HG03571 (cell line): ENCODE measurements around the gene IQCK.

Experiments
- ATAC-seq: cut with Tn5 transposase; IDR thresholded peaks from one replicate; pipeline ENCODE4 v1.9.1; 2021; ENCODE audit not compliant: unreplicated experiment

IQCK gene

DNA sequence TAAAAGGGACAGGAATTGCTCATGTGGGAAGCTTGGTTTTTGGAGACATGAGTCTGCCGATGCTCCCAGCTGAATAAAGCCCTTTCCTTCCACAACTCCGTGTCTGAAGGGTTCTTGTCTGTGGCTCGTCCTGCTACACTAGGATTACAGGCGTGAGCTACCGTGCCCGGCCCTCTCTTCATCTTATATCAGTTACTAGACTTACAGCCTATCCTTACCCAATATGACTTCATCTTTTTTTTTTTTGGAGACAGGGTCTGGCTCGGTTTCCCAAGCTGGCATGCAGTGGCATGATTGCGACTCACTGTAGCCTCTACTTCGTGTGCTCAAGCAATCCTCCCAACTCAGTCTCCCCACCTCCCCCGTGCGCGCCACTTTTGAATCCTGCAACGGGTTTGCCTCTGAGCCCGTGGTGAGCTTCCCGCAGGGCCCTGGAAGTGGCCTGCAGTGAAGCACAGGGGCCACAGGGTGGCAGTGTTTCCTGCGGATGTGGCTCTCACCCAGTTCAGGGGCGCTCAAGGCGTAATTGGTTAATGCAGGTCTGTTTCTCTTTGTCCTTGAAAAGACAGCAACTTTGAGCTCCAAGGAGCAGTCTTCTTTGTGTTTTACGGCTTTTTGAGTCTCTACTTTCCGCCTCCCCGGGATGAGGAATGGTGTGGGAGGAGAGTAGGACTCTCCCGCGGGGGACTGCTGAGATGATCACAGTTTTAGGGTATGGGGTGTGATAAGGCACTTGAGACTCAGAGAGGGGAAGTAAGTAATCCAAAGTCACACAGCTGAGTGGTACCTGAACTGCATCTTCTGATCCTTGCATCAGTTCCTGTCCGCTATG is 189.3 kb downstream of the IQCK start:
- ATAC-seq: peak; percentile 66
